Dedifferentiated amniotic fluid mesenchymal stem cell (primary cell): ENCODE results near the gene GABRD.

Source experiments
- DNase-seq: peaks from one replicate; pipeline ENCODE4 v3.0.0-alpha.2; 2016; ENCODE audit errors: extremely low spot score

GABRD gene

GRCh38 chr1:2076826-2077225, 57.7 kb downstream of the GABRD start:
- no peak for DNase-seq

DNA sequence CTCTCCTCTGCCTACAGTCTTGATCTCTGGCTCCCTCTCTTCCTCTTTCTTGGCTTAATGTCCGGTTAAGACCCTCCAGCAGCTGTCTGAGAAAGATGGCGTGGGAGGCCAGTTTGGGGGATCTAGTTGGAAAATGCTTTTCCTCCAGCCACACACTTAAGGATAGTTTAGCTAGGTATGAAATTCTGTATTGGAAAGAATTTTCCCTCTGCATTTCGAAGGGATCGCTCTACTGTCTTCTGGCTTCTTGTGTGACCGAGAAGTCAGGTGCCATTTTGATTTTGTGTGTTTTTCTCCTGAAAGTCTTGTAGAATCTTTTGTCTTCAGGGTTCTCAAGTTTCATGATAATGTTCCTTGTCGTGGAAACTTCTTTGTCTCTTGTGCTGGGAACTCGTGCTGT, 59.0 kb downstream of the GABRD start:
- DNase-seq: no peak

DNA sequence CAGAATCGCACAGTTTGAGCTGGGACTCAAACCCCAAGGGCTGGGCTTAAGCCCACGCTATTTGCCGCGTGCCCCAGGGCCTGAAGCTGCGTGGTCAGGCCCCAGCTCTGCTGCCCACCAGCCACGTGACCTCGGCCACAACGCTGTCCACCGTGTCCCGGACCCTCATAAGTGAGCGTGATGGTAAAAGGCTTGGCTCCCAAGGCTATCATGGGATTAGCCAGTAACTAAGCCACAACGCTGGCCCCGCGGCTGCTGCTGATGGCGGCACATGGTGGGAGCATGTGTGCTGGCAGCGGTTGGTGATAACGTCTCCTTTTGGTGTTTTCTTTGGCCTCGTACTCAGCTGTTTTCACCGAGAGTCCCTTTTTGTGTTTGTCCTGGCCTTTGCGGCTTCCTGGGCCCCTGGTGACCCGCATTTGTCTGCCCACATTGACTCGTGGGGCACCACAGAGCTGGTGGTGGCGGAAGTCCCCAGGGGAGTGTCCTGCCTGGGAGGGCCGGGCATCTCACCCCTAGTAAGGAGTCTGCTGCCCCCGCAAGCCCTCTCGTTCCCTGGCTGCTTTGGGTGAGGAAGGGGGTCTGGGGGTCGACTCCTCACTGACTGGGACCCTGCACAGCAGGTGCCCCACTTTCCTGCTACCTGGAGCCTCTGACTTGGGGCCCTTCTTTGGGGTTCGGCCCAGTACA, 60.4 kb downstream of the GABRD start:
- DNase-seq: no peak

DNA sequence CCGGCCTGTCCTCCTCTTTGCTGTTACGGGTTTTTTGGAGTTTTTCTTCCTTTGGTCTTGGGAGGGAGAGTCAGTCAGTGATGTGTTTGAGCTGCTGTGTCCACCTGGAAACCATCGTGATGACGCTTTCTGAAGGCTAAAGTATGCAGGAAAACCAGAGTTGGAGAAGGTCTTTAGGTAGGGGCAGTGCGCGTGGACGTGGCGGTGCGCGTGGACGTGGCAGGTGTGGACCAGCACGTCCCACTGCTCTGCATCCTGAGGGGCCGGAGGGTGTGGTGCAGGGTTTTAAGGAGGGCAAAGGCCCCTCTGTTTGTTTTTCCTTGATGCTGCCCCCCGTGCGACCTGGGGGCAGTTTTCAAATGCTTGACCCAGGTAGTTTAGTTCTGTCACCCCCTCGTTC, 61.0 kb downstream of the GABRD start:
- no peak for DNase-seq
